ENCODE measurements around the gene LHFPL6.

The LHFPL6 gene
- total RNA-seq = 0 to 0.07 reads per million in 2 donors

GRCh38 chr13:39602614-39603366 lies at the start of gene LHFPL6:
Gene LHFPL6, minus strand, starts transcription at chr13:39603193.
- peak; percentile 24 for DNase-seq

- DNase-seq = no peak
Measured at GRCh38 chr13:39646122-39646521, 43.1 kb upstream of the LHFPL6 start.

GRCh38 chr13:39641645-39642044 lies 38.7 kb upstream of the LHFPL6 start:
- no peak for DNase-seq

GRCh38 chr13:39637890-39638289 lies 34.9 kb upstream of the LHFPL6 start:
- DNase-seq = no peak

- DNase-seq = no peak
Measured at GRCh38 chr13:39635564-39635963, 32.6 kb upstream of the LHFPL6 start.

- DNase-seq = no peak
Measured at GRCh38 chr13:39632994-39633393, 30.0 kb upstream of the LHFPL6 start.

- no peak for DNase-seq
Measured at GRCh38 chr13:39631307-39631706, 28.3 kb upstream of the LHFPL6 start.

- no peak for DNase-seq
Measured at GRCh38 chr13:39623466-39623865, 20.5 kb upstream of the LHFPL6 start.

- DNase-seq = no peak
Measured at GRCh38 chr13:39618561-39618960, 15.6 kb upstream of the LHFPL6 start.

- DNase-seq = no peak
Measured at GRCh38 chr13:39616087-39616694, 13.2 kb upstream of the LHFPL6 start.

- DNase-seq = peak; percentile 54
Measured at GRCh38 chr13:39612023-39612637, 9.1 kb upstream of the LHFPL6 start.

- DNase-seq = no peak
Measured at GRCh38 chr13:39607876-39608275, 4.9 kb upstream of the LHFPL6 start.

GRCh38 chr13:39605677-39606320 lies 2.8 kb upstream of the LHFPL6 start:
- DNase-seq = no peak

GRCh38 chr13:39604756-39605155 lies 1.8 kb upstream of the LHFPL6 start:
- no peak for DNase-seq

- DNase-seq = no peak
Measured at GRCh38 chr13:39603424-39603947, 493 bp upstream of the LHFPL6 start.

GRCh38 chr13:39602277-39602613 lies 748 bp downstream of the LHFPL6 start:
- DNase-seq = no peak

GRCh38 chr13:39601636-39602035 lies 1.4 kb downstream of the LHFPL6 start:
- DNase-seq = no peak

- no peak for DNase-seq
Measured at GRCh38 chr13:39600766-39601165, 2.2 kb downstream of the LHFPL6 start.

- DNase-seq = no peak
Measured at GRCh38 chr13:39599842-39600241, 3.2 kb downstream of the LHFPL6 start.

GRCh38 chr13:39599012-39599411 lies 4.0 kb downstream of the LHFPL6 start:
- DNase-seq = no peak

GRCh38 chr13:39597838-39598237 lies 5.2 kb downstream of the LHFPL6 start:
- no peak for DNase-seq

GRCh38 chr13:39596685-39597084 lies 6.3 kb downstream of the LHFPL6 start:
- no peak for DNase-seq

GRCh38 chr13:39596176-39596575 lies 6.8 kb downstream of the LHFPL6 start:
- DNase-seq = no peak
